Activated CD4-positive, alpha-beta T cell treated with anti-CD3 and anti-CD28 coated beads, Interleukin-2, amount 50 U/mL, for 16 hours (primary cell): ENCODE measurements around the gene CCT7.

ENCODE experiments used
- DNase-seq: peaks from one replicate; pipeline ENCODE4 v3.0.0-alpha.2; 2020

Gene CCT7

GRCh38 chr2:73297151-73297559 is 63.0 kb downstream of the CCT7 start:
- DNase-seq = no peak

DNA sequence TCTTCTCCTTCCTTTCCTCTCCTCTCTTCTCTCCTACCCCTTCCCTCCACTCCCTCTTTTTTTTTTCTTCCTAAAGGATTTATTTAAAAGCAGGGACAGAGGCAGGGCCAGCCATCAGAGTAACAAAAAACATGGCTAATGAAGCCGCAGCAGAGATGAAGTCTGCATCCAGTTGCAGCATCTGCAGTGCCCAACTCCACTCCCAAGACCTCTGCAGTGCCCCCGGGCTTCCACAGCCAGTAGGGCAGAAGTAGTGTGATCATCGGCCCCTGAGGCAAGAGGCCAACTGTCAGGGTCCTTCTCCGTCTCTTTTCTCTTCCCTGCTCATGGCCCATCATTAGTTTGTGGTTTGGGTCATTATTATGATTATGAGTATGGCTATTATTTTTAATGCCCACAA is 63.5 kb downstream of the CCT7 start:
- no peak for DNase-seq

DNA sequence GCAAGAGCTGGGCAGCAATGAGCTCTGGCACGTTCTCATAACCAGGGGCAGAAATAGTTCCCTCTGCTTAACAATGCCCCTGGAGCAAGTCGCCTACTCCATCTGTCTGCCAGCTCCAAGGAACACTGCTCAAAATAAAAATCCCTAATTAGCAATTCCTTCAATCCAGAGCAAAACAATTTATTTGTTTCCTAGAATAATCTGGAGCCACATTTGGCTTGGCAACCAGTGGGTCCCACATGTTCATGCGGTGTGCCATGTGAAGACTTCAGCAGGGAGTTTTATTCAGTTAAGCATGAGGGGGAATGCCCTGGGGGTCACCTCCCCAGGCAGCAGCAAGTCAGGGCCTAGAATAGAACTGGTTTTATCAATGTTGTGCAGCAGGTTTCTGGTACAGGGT is 66.8 kb downstream of the CCT7 start:
- DNase-seq = no peak

DNA sequence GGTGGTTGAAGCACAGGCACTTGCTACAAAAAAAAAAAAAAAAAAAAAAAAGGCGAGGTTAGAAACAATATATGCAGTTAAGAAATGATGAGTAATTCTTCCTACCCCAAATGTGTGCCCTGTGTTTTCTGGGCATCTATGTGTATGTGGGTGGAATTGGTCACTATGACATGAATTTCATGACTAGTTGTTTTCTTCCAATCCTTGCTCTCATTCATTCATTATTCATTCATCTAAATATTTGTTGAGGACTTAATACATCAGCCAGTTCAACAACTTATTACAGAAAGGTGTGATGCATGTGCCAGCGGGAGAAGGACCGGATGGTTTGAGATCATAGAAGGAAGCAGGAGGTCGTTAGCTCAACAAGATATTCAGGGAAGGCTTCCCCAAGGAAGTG is 67.5 kb downstream of the CCT7 start:
- DNase-seq = no peak
